ENCODE measurements around the gene ETS1. TPM values are rescaled to one million over a fixed set of nuclear protein-coding genes. Genes with fewer than 3 reads are reported as not detected.

The ETS1 gene
- total RNA-seq, 1 experiment from 2014 or later, result 1.1 TPM

DNA sequence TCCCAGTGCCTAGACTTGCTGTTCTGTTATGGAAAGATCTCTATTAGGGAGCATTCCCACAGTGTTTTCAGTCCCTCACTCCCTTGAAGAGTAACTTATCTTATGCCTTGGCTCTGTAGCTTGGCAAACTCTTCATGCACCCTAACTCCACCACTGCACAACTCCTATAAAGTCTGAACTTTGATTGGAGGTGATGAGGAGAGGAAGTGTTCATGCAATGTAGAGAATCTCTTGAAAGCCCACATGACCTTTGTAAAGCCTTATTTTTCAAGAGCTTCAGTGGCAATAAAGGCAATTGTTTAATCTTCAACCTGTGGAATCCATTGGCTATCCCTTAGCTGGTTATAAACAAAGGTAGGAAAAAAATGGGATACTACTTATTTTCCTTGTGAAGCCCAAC lies 176.2 kb downstream of the ETS1 start:
- DNase-seq, result no peak
- no TSS peak for BruUV-seq (replicated peaks)
- H3K4me1 Mint-ChIP-seq (ENCODE audit: low read depth, unreplicated experiment), result no peaks in the 10 kb centered on the region
- intact Hi-C loops (cut with micrococcal nuclease; ENCODE audit: unreplicated experiment), result no loop called here
- CTCF ChIA-PET, result no interaction called here
- H3K9me3 Mint-ChIP-seq (ENCODE audit: unreplicated experiment), result no peaks in the 10 kb centered on the region
- Histone ChIP-seq H3K4me3 (ENCODE audit: low read depth, low read length) (no peak overlapping the region), H3K36me3 (ENCODE audit: control insufficient read depth, insufficient read depth, low read length) (no peaks in the 10 kb centered on the region), H3K9me3 (no peaks in the 10 kb centered on the region), H3K4me1 (no peaks in the 10 kb centered on the region), H3K27me3 (replicated peaks; ENCODE audit: control insufficient read depth, insufficient read depth, low read length) (no peaks in the 10 kb centered on the region)
- no peak overlapping the region for H3K27ac Mint-ChIP-seq (ENCODE audit: unreplicated experiment)
- TF ChIP-seq, protein P1, sequence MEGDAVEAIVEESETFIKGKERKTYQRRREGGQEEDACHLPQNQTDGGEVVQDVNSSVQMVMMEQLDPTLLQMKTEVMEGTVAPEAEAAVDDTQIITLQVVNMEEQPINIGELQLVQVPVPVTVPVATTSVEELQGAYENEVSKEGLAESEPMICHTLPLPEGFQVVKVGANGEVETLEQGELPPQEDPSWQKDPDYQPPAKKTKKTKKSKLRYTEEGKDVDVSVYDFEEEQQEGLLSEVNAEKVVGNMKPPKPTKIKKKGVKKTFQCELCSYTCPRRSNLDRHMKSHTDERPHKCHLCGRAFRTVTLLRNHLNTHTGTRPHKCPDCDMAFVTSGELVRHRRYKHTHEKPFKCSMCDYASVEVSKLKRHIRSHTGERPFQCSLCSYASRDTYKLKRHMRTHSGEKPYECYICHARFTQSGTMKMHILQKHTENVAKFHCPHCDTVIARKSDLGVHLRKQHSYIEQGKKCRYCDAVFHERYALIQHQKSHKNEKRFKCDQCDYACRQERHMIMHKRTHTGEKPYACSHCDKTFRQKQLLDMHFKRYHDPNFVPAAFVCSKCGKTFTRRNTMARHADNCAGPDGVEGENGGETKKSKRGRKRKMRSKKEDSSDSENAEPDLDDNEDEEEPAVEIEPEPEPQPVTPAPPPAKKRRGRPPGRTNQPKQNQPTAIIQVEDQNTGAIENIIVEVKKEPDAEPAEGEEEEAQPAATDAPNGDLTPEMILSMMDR (IDR thresholded peaks at IDR 0.05; ENCODE audit: insufficient read depth in 1 of 2, low read depth in 1 of 2, low read length in 1 of 2, severe bottlenecking in 1 of 2, unreplicated experiment in 1 of 2), result no peak
- H3K36me3 Mint-ChIP-seq (ENCODE audit: insufficient read depth, unreplicated experiment), result no peaks in the 10 kb centered on the region
- no peak overlapping the region for H3K4me3 Mint-ChIP-seq (ENCODE audit: unreplicated experiment)
- H3K27me3 Mint-ChIP-seq (ENCODE audit: insufficient read depth, unreplicated experiment), result peaks cover 16% of the 10 kb centered on the region
- POLR2A ChIA-PET, result no interaction called here

DNA sequence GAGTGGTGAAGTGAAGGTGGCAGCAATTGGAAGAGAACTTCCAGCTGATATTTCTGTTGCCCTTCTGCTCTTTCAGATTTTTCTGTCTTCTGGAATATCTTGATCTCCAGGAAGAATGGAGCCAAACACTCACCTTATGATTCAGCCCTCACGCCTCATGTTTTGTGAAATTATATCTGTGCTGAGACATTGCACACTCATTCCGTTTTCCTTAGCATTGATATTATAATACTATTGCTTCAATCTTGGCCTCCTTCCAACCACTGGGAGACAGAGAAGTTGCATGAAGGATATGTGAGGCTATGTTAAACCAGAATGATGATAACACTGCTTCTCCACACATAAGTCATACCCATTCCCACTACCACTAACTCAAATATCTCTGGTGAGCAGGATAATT lies 177.9 kb downstream of the ETS1 start:
- Mint-ChIP-seq H3K4me3 (ENCODE audit: unreplicated experiment) (no peak overlapping the region), H3K27ac (ENCODE audit: unreplicated experiment) (no peak overlapping the region), H3K36me3 (ENCODE audit: insufficient read depth, unreplicated experiment) (no peaks in the 10 kb centered on the region), H3K27me3 (ENCODE audit: insufficient read depth, unreplicated experiment) (peaks cover 16% of the 10 kb centered on the region), H3K9me3 (ENCODE audit: unreplicated experiment) (no peaks in the 10 kb centered on the region), H3K4me1 (ENCODE audit: low read depth, unreplicated experiment) (no peaks in the 10 kb centered on the region)
- no peaks in the 10 kb centered on the region for H3K36me3 ChIP-seq (ENCODE audit: control insufficient read depth, insufficient read depth, low read length)
- H3K9me3 ChIP-seq, result no peaks in the 10 kb centered on the region
- DNase-seq, result no peak
- BruUV-seq (replicated peaks), result no TSS peak
- H3K4me3 ChIP-seq (ENCODE audit: low read depth, low read length), result no peak overlapping the region
- TF ChIP-seq, protein P1 (IDR thresholded peaks at IDR 0.05; ENCODE audit: insufficient read depth in 1 of 2, low read depth in 1 of 2, low read length in 1 of 2, severe bottlenecking in 1 of 2, unreplicated experiment in 1 of 2), result no peak
- H3K27me3 ChIP-seq (replicated peaks; ENCODE audit: control insufficient read depth, insufficient read depth, low read length), result no peaks in the 10 kb centered on the region
- ChIA-PET CTCF (no interaction called here), POLR2A (no interaction called here)
- H3K4me1 ChIP-seq, result no peaks in the 10 kb centered on the region
- intact Hi-C loops (cut with micrococcal nuclease; ENCODE audit: unreplicated experiment), result no loop called here

Small RNAs within 50 kb of the gene (microRNA-seq; reads per million reads assigned to microRNA genes)
- not detected for gene MIR6090

Other genes with a start within 250 kb of the ETS1 start
- gene FLI1, start 106.5 kb upstream of the ETS1 start, total RNA-seq (2022), result not detected in 2 replicates

Measured in Caco-2 (cell line).